Measurements from ENCODE around the gene SNHG17. TPM values are rescaled to one million over a fixed set of nuclear protein-coding genes. Genes with fewer than 3 reads are reported as not detected.
"Not testable (repeated sequence)": the region's sequence is repeated elsewhere in the genome, so short reads cannot be mapped to it uniquely, and the experiment has no call there.

The SNHG17 gene
- total RNA-seq, 2 experiments from 2014 or later = 154 to 159 TPM

- no peak overlapping the region for H3K27ac Mint-ChIP-seq
- no peak for ATAC-seq
- DNase-seq = no peak
- H3K9me3 Mint-ChIP-seq = no peaks in the 10 kb centered on the region
- ChIA-PET CTCF (no interaction called here), POLR2A (no interaction called here)
- H3K27me3 Mint-ChIP-seq = no peaks in the 10 kb centered on the region
- intact Hi-C loops (cut with micrococcal nuclease) = no loop called here
- TF ChIP-seq CTCF (IDR thresholded peaks at IDR 0.05) = no peak
- no peaks in the 10 kb centered on the region for H3K4me1 Mint-ChIP-seq (ENCODE audit: low read depth)
- H3K4me3 Mint-ChIP-seq = no peak overlapping the region
- H3K36me3 Mint-ChIP-seq (ENCODE audit: low read depth) = peaks cover 20% of the 10 kb centered on the region
Measured at GRCh38 chr20:38402089-38402488, 33.0 kb downstream of the SNHG17 start.

- H3K9me3 Mint-ChIP-seq; ATAC-seq; H3K27me3 Mint-ChIP-seq; H3K36me3 Mint-ChIP-seq (ENCODE audit: low read depth); intact Hi-C loops (cut with micrococcal nuclease); H3K4me1 Mint-ChIP-seq (ENCODE audit: low read depth); H3K27ac Mint-ChIP-seq; DNase-seq; CTCF ChIA-PET; H3K4me3 Mint-ChIP-seq: not testable (repeated sequence)
- POLR2A ChIA-PET = interaction anchor here (0.6 kb wide), 1 partner anchor 14 kb away, joined by 3 read pairs; no protein-coding TSS in a partner anchor
Measured at GRCh38 chr20:38395751-38396395, 39.3 kb downstream of the SNHG17 start.

GRCh38 chr20:38395165-38395564, 40.0 kb downstream of the SNHG17 start:
- H3K4me3 Mint-ChIP-seq = no peak overlapping the region
- no peak for DNase-seq
- H3K36me3 Mint-ChIP-seq (ENCODE audit: low read depth) = no peaks in the 10 kb centered on the region
- no peak overlapping the region for H3K27ac Mint-ChIP-seq
- no peaks in the 10 kb centered on the region for H3K4me1 Mint-ChIP-seq (ENCODE audit: low read depth)
- TF ChIP-seq CTCF (IDR thresholded peaks at IDR 0.05) = no peak
- CTCF ChIA-PET = interaction anchor here (1.1 kb wide), 1 partner anchor 14 kb away, joined by 5 read pairs; no protein-coding TSS in a partner anchor
- POLR2A ChIA-PET = interaction anchor here (0.6 to 1.4 kb wide), 2 partner anchors 10 to 15 kb away, joined by 3 to 4 read pairs; no protein-coding TSS in a partner anchor
- intact Hi-C loops (cut with micrococcal nuclease) = no loop called here
- H3K9me3 Mint-ChIP-seq = no peaks in the 10 kb centered on the region
- ATAC-seq = no peak
- no peaks in the 10 kb centered on the region for H3K27me3 Mint-ChIP-seq

- ChIA-PET CTCF (interaction anchor here (1.3 to 1.4 kb wide), 2 partner anchors 15 to 80 kb away, joined by 3 to 5 read pairs; partner anchors contain the start of gene RALGAPB), POLR2A (no interaction called here)
- Mint-ChIP-seq H3K4me1 (ENCODE audit: low read depth) (no peaks in the 10 kb centered on the region), H3K36me3 (ENCODE audit: low read depth) (no peaks in the 10 kb centered on the region), H3K27me3 (no peaks in the 10 kb centered on the region), H3K27ac (no peak overlapping the region), H3K9me3 (no peaks in the 10 kb centered on the region), H3K4me3 (no peak overlapping the region)
- no peak for DNase-seq
- intact Hi-C loops (cut with micrococcal nuclease) = no loop called here
- ATAC-seq = no peak
- TF ChIP-seq CTCF (IDR thresholded peaks at IDR 0.05) = no peak
Measured at GRCh38 chr20:38393259-38393658, 41.9 kb downstream of the SNHG17 start.

GRCh38 chr20:38392356-38392755, 42.8 kb downstream of the SNHG17 start:
- Mint-ChIP-seq H3K27me3 (no peaks in the 10 kb centered on the region), H3K4me1 (ENCODE audit: low read depth) (no peaks in the 10 kb centered on the region), H3K9me3 (no peaks in the 10 kb centered on the region), H3K27ac (no peak overlapping the region), H3K4me3 (no peak overlapping the region), H3K36me3 (ENCODE audit: low read depth) (no peaks in the 10 kb centered on the region)
- TF ChIP-seq CTCF (IDR thresholded peaks at IDR 0.05) = no peak
- ATAC-seq = no peak
- intact Hi-C loops (cut with micrococcal nuclease) = no loop called here
- CTCF ChIA-PET = no interaction called here
- DNase-seq = no peak
- POLR2A ChIA-PET = interaction anchor here (0.7 kb wide), 1 partner anchor 182 kb away, joined by 3 read pairs; no protein-coding TSS in a partner anchor
